ENCODE data around the gene COBL. TPM values are rescaled to one million over a fixed set of nuclear protein-coding genes. Genes with fewer than 3 reads are reported as not detected.

COBL gene
- total and polyA plus RNA-seq, 2 of the 4 experiments (the other 2 are of a cell fraction), result under 0.01 TPM; not detected in 1

DNA sequence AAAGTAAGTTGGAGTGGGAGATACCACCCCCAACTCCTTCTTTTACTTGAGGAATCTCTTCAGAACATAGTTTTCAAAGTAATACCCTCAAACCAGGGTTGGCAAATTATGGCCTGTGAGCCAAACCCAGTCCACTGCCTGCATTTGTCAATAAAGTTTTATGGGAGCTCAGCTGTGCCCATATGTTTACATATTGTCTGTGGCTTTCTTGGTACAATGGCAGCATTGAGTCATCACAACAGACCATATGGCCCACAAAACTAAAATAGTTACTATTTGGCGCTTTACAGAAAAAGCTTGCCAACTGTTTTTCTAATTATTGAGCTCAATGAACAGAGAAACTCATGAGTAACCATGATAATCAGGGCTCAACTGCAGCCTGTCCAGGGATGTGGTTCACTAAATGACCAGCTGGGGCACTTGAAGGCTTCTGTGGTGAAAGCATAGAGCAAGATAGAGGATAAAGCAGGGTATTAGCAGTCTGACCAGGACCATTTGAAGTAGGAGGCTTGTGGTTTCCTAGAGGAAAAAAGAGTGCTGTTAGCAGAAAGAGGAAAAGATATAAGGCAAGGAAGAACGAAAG lies 337.9 kb downstream of the COBL start:
- Histone ChIP-seq H2AK5ac (ENCODE audit: low read depth, low read length) (no peak overlapping the region), H2BK20ac (ENCODE audit: low read depth, low read length) (no peak overlapping the region), H3K4me3 (ENCODE audit: insufficient read depth, low read depth, low read length) (no peak overlapping the region), H3K23ac (ENCODE audit: low read depth, low read length) (no peak overlapping the region), H4K8ac (ENCODE audit: low read depth in 2 of 2, low read length in 2 of 2) (no peak overlapping the region), H3K14ac (replicated peaks; ENCODE audit: low read depth, low read length) (no peak overlapping the region), H3K27me3 (ENCODE audit: control insufficient read depth, insufficient read depth, low read length) (peaks cover 9% of the 10 kb centered on the region), H3K27ac (ENCODE audit: insufficient read depth, low read length) (no peak overlapping the region), H3K56ac (ENCODE audit: extremely low read depth, insufficient read depth, low read length) (no peak overlapping the region), H3K4me1 (ENCODE audit: control insufficient read depth, insufficient read depth, low read length) (no peaks in the 10 kb centered on the region), H3K4me2 (ENCODE audit: low read depth, low read length) (no peak overlapping the region), H2AFZ (replicated peaks; ENCODE audit: low read length, poor library complexity) (no peak overlapping the region), H4K5ac (ENCODE audit: low read depth, low read length) (no peak overlapping the region), H2BK15ac (ENCODE audit: low read depth, low read length) (no peak overlapping the region), H3K4ac (ENCODE audit: low read depth, low read length) (no peak overlapping the region), H2BK120ac (ENCODE audit: low read depth, low read length) (no peak overlapping the region), H3K79me1 (ENCODE audit: low read depth in 1 of 2, low read length in 2 of 2) (no peaks in the 10 kb centered on the region), H2BK5ac (ENCODE audit: low read depth, low read length, poor library complexity, severe bottlenecking) (no peak overlapping the region), H3K9me3 (ENCODE audit: control insufficient read depth, insufficient read depth, low read length) (peaks cover 3% of the 10 kb centered on the region; the same call in 1 of the 2 replicates), H4K20me1 (ENCODE audit: insufficient read depth, low read length) (no peaks in the 10 kb centered on the region), H3K9me1 (ENCODE audit: insufficient read depth, low read length) (no peaks in the 10 kb centered on the region), H3K9ac (ENCODE audit: low read depth, low read length) (no peak overlapping the region), H3K18ac (ENCODE audit: low read depth, low read length) (no peak overlapping the region), H3K36me3 (ENCODE audit: control insufficient read depth, insufficient read depth, low read length) (no peaks in the 10 kb centered on the region), H4K91ac (ENCODE audit: insufficient read depth, low read depth, low read length) (no peak overlapping the region), H2AK9ac (replicated peaks; ENCODE audit: low read depth, low read length, poor library complexity) (no peak overlapping the region)
- TF ChIP-seq, protein P1, sequence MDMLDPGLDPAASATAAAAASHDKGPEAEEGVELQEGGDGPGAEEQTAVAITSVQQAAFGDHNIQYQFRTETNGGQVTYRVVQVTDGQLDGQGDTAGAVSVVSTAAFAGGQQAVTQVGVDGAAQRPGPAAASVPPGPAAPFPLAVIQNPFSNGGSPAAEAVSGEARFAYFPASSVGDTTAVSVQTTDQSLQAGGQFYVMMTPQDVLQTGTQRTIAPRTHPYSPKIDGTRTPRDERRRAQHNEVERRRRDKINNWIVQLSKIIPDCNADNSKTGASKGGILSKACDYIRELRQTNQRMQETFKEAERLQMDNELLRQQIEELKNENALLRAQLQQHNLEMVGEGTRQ (IDR thresholded peaks at IDR 0.05; ENCODE audit: low read depth, low read length), result no peak
- no peak for TF ChIP-seq CHD1 (IDR thresholded peaks at IDR 0.05; ENCODE audit: low read depth, low read length)
- TF ChIP-seq MAZ (IDR thresholded peaks at IDR 0.05; ENCODE audit: borderline replicate concordance, low read depth, low read length), result no peak
- ChIA-PET POLR2A (ENCODE audit: unreplicated experiment) (no interaction called here), CTCF (interaction anchor here (0.6 kb wide), 1 partner anchor 11 kb away, joined by 3 read pairs; no protein-coding TSS in a partner anchor)
- intact Hi-C loops (cut with micrococcal nuclease), result no loop called here
- WGBS, 2 experiments (ENCODE audit: extremely low coverage in 2 of 2, insufficient read length in 1 of 2), result no CpG with 5 or more reads among the region's 2 CpGs
- no TSS peak for BruUV-seq (replicated peaks)
- DNase-seq, result no peak
- in situ Hi-C loops (cut with MboI; ENCODE audit: low sequenced_read_pairs), result no loop called here
- ATAC-seq (ENCODE audit: low read depth), result peak; percentile 49; the same call in 1 of the 2 replicates
- dilution Hi-C loops (cut with HindIII; ENCODE audit: low sequenced_read_pairs, unreplicated experiment), result no loop called here

All from IMR-90 (cell line).